HFFc6 (cell line): ENCODE data around the gene MS4A6E. TPM values are rescaled to one million over a fixed set of nuclear protein-coding genes. Genes with fewer than 3 reads are reported as not detected.
"Not testable (repeated sequence)": the region's sequence is repeated elsewhere in the genome, so short reads cannot be mapped to it uniquely, and the experiment has no call there.

Experiments
- DNase-seq: peaks from one replicate; pipeline ENCODE4 v3.0.0-alpha.2; 2018
- H3K27ac Mint-ChIP-seq: 2 replicates; pipeline ENCODE4 v1.8.0; 2020; ENCODE audit warnings: mild to moderate bottlenecking, mixed read lengths
- H3K27me3 Mint-ChIP-seq: 2 replicates; pipeline ENCODE4 v1.8.0; 2021; ENCODE audit warnings: mild to moderate bottlenecking, moderate library complexity, mixed read lengths; ENCODE audit not compliant: insufficient read depth
- H3K36me3 Mint-ChIP-seq: 2 replicates; pipeline ENCODE4 v1.8.0; 2021; ENCODE audit warnings: low read depth, mixed read lengths
- H3K4me1 Mint-ChIP-seq: 2 replicates; pipeline ENCODE4 v1.8.0; 2020; ENCODE audit warnings: low read depth, mixed read lengths
- H3K4me3 Mint-ChIP-seq: 2 replicates; pipeline ENCODE4 v1.8.0; 2020; ENCODE audit warnings: mild to moderate bottlenecking, moderate library complexity, mixed read lengths
- H3K9me3 Mint-ChIP-seq: 2 replicates; pipeline ENCODE4 v1.8.0; 2020; ENCODE audit warnings: mild to moderate bottlenecking, mixed read lengths
- CTCF ChIP-seq: fragments of 200-600 bp; sonication (generic); IDR thresholded peaks from 2 replicates; pipeline ENCODE4 v1.5.0; 2021; ENCODE audit warnings: antibody characterized with exemption, mild to moderate bottlenecking
- total RNA-seq, 6 experiments: library from RNA; stranded (reverse); fragmentation: NEBNext Ultra II Directional; extraction: Animal tissue kit (Norgen Biotek cat#: 25700); gene quantifications; 2 replicates in 1 of 6; 3 replicates in 5 of 6; pipeline ENCODE4 v1.2.3, GENCODE V29; 2021

Gene MS4A6E
- total RNA-seq, 6 experiments from 2014 or later, result not detected

- Mint-ChIP-seq H3K36me3 (no peaks in the 10 kb centered on the region), H3K4me1 (no peaks in the 10 kb centered on the region), H3K27ac (no peak overlapping the region), H3K9me3 (peaks cover 28% of the 10 kb centered on the region), H3K4me3 (no peak overlapping the region), H3K27me3 (no peaks in the 10 kb centered on the region; the same call in 1 of the 2 replicates)
- DNase-seq, result no peak
- no peak for TF ChIP-seq CTCF
Measured at GRCh38 chr11:60292145-60292544, 34.9 kb upstream of the MS4A6E start.

GRCh38 chr11:60301178-60301577, 25.9 kb upstream of the MS4A6E start:
- peaks cover 2% of the 10 kb centered on the region; the same call in 1 of the 2 replicates for H3K4me1 Mint-ChIP-seq
- no peak for DNase-seq
- no peak for TF ChIP-seq CTCF
- no peaks in the 10 kb centered on the region for H3K36me3 Mint-ChIP-seq
- H3K9me3 Mint-ChIP-seq, result peaks cover 29% of the 10 kb centered on the region
- H3K27me3 Mint-ChIP-seq, result 0 out of 2 replicates have a peak, but pooled peaks cover under 1% of the 10 kb centered on the region
- no peak overlapping the region for H3K4me3 Mint-ChIP-seq
- H3K27ac Mint-ChIP-seq, result no peak overlapping the region

GRCh38 chr11:60301884-60302283, 25.2 kb upstream of the MS4A6E start:
- not testable (repeated sequence) for H3K27ac Mint-ChIP-seq, H3K4me3 Mint-ChIP-seq, DNase-seq, H3K36me3 Mint-ChIP-seq, H3K4me1 Mint-ChIP-seq, H3K27me3 Mint-ChIP-seq
- H3K9me3 Mint-ChIP-seq, result peaks cover 24% of the 10 kb centered on the region

GRCh38 chr11:60303661-60304060, 23.4 kb upstream of the MS4A6E start:
- H3K27ac Mint-ChIP-seq, result no peak overlapping the region
- H3K4me1 Mint-ChIP-seq, result peaks cover 4% of the 10 kb centered on the region; the same call in 1 of the 2 replicates
- no peak overlapping the region for H3K4me3 Mint-ChIP-seq
- H3K36me3 Mint-ChIP-seq, result no peaks in the 10 kb centered on the region
- no peak for DNase-seq
- H3K9me3 Mint-ChIP-seq, result peaks cover 22% of the 10 kb centered on the region
- TF ChIP-seq CTCF, result no peak
- H3K27me3 Mint-ChIP-seq, result 0 out of 2 replicates have a peak, but pooled peaks cover 1% of the 10 kb centered on the region

- peak overlapping the region; percentile 11; the same call in 1 of the 2 replicates for H3K27ac Mint-ChIP-seq
- peaks cover 4% of the 10 kb centered on the region; the same call in 1 of the 2 replicates for H3K4me1 Mint-ChIP-seq
- no peak for TF ChIP-seq CTCF
- peaks cover 29% of the 10 kb centered on the region for H3K9me3 Mint-ChIP-seq
- H3K27me3 Mint-ChIP-seq, result 0 out of 2 replicates have a peak, but pooled peaks cover 1% of the 10 kb centered on the region
- H3K4me3 Mint-ChIP-seq, result peak overlapping the region; percentile 11; the same call in 1 of the 2 replicates
- peak; percentile 10 for DNase-seq
- no peaks in the 10 kb centered on the region for H3K36me3 Mint-ChIP-seq
Measured at GRCh38 chr11:60305906-60306619, 21.0 kb upstream of the MS4A6E start.

- H3K9me3 Mint-ChIP-seq, result peaks cover 19% of the 10 kb centered on the region
- H3K27ac Mint-ChIP-seq, result no peak overlapping the region
- H3K27me3 Mint-ChIP-seq, result 0 out of 2 replicates have a peak, but pooled peaks cover 1% of the 10 kb centered on the region
- H3K4me3 Mint-ChIP-seq, result no peak overlapping the region
- no peak for DNase-seq
- H3K36me3 Mint-ChIP-seq, result no peaks in the 10 kb centered on the region
- peaks cover 4% of the 10 kb centered on the region; the same call in 1 of the 2 replicates for H3K4me1 Mint-ChIP-seq
- TF ChIP-seq CTCF, result no peak
Measured at GRCh38 chr11:60307507-60308195, 19.4 kb upstream of the MS4A6E start.
